GM19099 (cell line): ENCODE results near the gene FBXL20.

Experiments
- POLR2A ChIP-seq: IDR thresholded peaks from 3 replicates; pipeline ENCODE4 v1.6.1; 2011; ENCODE audit warnings: low read depth; ENCODE audit not compliant: insufficient read length; ENCODE audit errors: extremely low read depth

The FBXL20 gene

DNA sequence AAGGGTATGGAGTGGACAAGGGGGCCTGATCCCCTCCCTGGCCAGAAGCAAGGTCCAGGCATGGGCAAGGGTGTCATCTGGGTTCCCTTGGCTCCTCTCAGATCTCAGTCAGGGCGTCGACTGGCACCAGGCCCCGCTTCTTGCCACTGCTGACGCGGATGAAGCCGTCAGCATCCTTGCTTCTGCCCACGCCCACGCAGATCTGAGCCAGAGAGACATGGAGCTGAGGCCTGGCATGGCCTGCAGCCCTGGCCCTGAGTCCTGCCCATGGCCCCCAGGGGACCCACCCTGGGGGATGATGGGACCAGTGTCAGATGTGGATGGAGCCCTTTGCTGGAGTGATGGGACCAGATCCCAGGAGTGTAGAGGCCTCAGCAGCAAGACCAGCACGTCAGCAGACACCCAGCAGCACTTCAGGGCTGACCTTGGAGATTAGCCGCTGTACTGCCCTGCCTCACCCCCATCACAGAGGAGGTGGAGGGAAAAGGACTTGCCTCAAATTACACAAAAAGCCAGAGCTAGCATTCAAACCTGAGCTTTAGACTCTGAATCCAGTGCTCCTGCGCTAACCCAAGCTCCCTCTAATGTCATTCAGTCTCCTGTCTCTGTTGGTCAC lies 189.1 kb downstream of the FBXL20 start:
- no peak for TF ChIP-seq POLR2A

DNA sequence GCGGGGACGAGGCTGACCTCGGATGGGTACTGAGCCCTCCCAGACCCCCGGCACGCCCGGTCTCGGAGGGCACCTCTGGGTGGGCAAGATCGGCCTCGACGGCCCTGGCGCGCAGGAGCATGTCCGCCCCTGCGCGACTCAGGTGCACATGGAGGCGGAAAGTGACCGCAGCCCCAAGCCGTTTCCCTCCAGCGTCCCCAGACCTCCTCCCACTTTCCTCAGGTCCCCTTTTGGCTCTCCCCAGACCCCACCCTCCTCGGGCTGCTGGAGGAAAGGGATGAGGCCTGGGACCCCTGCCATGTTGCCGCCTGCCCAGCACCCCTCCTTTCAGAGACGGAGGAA lies 191.4 kb downstream of the FBXL20 start:
- TF ChIP-seq POLR2A: no peak

DNA sequence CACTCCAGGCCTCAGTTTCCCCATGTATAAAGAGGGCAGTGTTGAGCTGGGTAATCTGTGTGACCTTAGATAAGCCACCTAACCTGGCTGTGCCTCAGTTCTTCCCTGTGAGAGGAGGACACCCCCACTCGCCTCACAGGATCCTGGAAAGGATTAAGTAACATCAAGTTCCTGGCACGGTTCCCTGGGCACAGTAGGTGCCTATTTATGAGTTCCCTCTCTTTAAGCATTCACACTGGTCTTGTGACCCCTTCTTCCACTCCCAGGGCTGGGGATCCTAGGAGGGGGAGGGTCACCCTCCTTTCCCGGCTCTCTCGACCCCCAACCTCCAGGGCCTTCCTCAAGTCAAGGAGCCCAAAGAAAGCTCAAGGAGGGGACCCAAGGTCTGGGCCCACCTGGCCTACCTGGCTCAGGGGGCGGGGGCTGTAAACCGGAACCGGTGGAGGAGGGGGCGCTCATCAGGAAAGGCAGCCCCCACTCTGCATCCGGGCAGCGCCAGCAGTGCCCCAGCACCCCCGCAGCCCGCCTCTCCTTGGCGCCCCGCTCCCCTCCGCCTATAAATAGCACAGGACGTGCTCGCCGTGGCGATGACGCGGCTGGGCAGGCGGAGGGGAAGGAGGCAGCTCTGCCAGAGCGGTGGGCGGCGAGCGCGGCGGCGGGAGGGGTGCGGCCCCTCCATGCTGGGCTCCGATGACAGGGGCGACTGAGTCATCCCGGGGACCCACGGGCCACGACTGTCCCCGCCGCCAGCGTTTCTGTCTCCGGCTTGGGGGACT lies 191.9 kb downstream of the FBXL20 start:
- TF ChIP-seq POLR2A: no peak

DNA sequence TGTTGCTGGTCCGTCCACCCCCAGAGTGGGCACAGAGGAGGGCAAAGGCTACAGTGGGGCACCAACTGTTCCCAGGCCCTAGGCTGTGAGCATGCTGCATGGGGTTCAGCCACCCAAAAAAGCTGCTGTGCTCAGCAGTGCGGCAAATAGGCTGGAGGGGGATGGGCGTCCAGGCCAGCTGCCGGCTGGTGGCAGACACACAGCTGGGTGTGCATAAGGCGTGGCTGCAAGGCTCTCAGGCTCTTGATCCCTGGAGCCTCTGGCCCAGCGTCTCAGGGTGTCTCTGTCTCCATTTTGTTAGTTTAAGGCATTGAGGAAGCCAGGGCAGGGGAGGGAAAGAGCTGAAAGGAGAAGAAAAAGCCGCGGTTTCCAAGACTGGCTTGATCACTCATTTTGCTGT lies 192.5 kb downstream of the FBXL20 start:
- TF ChIP-seq POLR2A: peak; percentile 23

DNA sequence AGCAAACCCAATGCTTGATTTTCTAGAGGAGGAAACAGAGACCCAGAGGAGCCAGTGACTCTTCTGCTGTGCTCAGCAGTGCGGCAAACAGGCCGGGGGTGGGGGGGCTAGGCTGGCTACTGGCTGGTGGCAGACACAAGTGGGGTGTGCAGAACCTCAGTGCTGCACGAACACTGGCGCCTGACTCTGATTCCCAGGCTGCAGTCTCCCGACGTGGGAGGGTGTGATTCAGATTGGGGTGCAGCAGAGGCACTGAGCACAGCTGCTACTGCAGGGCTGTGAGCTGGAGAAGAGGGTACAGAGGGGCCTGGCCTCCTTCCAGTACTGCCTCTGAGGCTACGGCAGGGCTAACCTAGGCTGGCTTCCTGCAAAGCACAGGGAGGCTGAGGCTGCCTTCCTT lies 193.3 kb downstream of the FBXL20 start:
- no peak for TF ChIP-seq POLR2A

DNA sequence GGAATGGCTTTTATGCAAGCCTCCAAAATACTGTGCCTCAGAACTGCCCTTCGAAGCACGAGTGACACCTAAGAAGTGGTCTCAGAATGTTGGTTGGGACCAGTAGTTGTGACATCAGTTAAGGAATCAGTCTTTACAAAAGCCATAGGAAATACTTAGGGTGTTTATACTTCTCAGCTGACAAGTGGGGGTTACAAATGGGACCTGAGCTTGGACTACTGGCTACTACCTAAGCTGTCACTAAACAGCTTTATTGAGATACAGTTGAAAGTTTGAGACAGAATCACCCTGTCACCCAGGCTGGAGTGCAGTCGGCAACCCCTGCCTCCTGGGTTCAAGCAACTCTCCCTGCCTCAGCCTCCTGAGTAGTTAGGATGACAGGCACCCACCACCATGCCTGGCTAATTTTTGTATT lies 196.3 kb downstream of the FBXL20 start:
- TF ChIP-seq POLR2A: no peak

DNA sequence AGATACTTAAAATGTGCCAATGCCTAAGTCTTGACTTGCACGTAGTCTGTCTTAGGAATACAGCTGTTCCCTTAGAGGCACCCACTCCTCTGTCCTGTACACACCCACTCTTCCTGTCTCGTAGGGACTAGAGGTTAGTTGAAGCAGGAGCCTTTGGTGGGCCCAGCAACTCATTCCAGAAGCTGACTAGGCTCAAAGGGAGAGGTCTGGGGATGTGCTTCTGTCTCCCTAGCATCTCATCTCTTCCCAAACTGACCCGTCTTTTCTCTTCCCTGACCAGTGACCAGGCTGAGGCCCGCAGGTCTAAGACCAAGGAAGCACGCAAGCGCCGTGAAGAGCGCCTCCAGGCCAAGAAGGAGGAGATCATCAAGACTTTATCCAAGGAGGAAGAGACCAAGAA lies 197.2 kb downstream of the FBXL20 start:
- no peak for TF ChIP-seq POLR2A
